Mammary epithelial cell (primary cell): Measurements from ENCODE around the gene RUSC1.

Experiments
- EZH2 ChIP-seq: IDR thresholded peaks from 2 replicates; pipeline ENCODE4 v1.6.1; 2012; ENCODE audit warnings: low read length, inconsistent platforms, borderline replicate concordance
- TF ChIP-seq, protein P1 (sequence below), 2 donors: IDR thresholded peaks in 1 of 2; conservative IDR thresholded peaks in 1 of 2; 2 replicates each; pipeline ENCODE4 v1.5.1; 2011 to 2012; ENCODE audit warnings: inconsistent platforms in 2 of 2, low read length in 2 of 2, mild to moderate bottlenecking in 2 of 2, control low read depth in 1 of 2, low read depth in 1 of 2; ENCODE audit not compliant: insufficient read depth in 1 of 2; ENCODE audit errors: extremely low read depth in 1 of 2

- TF ChIP-seq, protein P1, sequence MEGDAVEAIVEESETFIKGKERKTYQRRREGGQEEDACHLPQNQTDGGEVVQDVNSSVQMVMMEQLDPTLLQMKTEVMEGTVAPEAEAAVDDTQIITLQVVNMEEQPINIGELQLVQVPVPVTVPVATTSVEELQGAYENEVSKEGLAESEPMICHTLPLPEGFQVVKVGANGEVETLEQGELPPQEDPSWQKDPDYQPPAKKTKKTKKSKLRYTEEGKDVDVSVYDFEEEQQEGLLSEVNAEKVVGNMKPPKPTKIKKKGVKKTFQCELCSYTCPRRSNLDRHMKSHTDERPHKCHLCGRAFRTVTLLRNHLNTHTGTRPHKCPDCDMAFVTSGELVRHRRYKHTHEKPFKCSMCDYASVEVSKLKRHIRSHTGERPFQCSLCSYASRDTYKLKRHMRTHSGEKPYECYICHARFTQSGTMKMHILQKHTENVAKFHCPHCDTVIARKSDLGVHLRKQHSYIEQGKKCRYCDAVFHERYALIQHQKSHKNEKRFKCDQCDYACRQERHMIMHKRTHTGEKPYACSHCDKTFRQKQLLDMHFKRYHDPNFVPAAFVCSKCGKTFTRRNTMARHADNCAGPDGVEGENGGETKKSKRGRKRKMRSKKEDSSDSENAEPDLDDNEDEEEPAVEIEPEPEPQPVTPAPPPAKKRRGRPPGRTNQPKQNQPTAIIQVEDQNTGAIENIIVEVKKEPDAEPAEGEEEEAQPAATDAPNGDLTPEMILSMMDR (conservative IDR thresholded peaks at IDR 0.05 in 1 of 2, IDR thresholded peaks at IDR 0.05 in 1 of 2; ENCODE audit: extremely low read depth in 1 of 2, insufficient read depth in 1 of 2, low read depth in 1 of 2, low read length in 2 of 2), result no peak
- no peak for TF ChIP-seq EZH2
Measured at GRCh38 chr1:155301342-155301841, 19.3 kb upstream of the RUSC1 start, which contains the start of gene PKLR.
